ENCODE data around the gene CALCOCO2. TPM values are rescaled to one million over a fixed set of nuclear protein-coding genes. Genes with fewer than 3 reads are reported as not detected.

CALCOCO2 gene
- total and polyA plus RNA-seq, 2 of the 13 experiments (the other 11 are each of a cell fraction or from before 2014, with no cell fraction given), result 72.9 to 111 TPM

DNA sequence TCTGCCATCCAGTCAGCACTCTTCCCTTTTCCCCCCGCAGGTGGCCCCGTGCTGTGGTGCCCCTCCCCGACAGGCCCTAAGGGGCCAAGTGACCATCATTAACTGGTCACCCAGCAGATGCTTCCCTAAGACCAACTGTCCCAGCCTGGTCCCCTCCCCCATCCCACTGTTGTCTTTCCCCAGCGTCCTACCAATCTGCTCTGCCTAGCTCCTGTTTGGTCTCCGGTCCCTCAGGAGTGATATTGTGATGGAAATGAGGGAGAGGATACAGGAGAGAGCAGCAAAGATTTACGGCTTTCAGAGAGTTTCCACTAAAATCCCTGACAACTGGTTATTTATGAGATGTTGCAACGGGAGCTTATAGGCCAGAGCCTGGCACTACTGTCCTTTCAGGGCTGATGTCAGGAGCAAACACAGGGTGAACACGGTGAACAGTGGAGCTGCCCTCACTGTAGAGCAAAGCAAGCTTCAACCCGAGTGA is 12.4 kb upstream of the CALCOCO2 start (continued):
- TF ChIP-seq AHDC1 (CRISPR knock-in tag; IDR thresholded peaks at IDR 0.05; ENCODE audit: borderline replicate concordance) (no peak), SPEN (CRISPR knock-in tag; IDR thresholded peaks at IDR 0.05; ENCODE audit: low read depth) (0 out of 2 replicates have a peak, but pooled peaks have one; percentile 27), ESRRA (CRISPR knock-in tag; IDR thresholded peaks at IDR 0.05; ENCODE audit: low read depth) (no peak), KDM5B (CRISPR knock-in tag; IDR thresholded peaks at IDR 0.05; ENCODE audit: borderline replicate concordance) (no peak), NFRKB (IDR thresholded peaks at IDR 0.05) (no peak), ZNF446 (CRISPR knock-in tag; IDR thresholded peaks at IDR 0.05) (no peak), THRA (CRISPR knock-in tag; IDR thresholded peaks at IDR 0.05; ENCODE audit: borderline replicate concordance) (no peak), ZNF567 (CRISPR knock-in tag; IDR thresholded peaks at IDR 0.05; ENCODE audit: borderline replicate concordance) (no peak), ZBTB7B (CRISPR knock-in tag; IDR thresholded peaks at IDR 0.05) (no peak; the same call in 1 of the 2 replicates)
- TF ChIP-seq, protein P1, sequence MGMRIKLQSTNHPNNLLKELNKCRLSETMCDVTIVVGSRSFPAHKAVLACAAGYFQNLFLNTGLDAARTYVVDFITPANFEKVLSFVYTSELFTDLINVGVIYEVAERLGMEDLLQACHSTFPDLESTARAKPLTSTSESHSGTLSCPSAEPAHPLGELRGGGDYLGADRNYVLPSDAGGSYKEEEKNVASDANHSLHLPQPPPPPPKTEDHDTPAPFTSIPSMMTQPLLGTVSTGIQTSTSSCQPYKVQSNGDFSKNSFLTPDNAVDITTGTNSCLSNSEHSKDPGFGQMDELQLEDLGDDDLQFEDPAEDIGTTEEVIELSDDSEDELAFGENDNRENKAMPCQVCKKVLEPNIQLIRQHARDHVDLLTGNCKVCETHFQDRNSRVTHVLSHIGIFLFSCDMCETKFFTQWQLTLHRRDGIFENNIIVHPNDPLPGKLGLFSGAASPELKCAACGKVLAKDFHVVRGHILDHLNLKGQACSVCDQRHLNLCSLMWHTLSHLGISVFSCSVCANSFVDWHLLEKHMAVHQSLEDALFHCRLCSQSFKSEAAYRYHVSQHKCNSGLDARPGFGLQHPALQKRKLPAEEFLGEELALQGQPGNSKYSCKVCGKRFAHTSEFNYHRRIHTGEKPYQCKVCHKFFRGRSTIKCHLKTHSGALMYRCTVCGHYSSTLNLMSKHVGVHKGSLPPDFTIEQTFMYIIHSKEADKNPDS (CRISPR knock-in tag; IDR thresholded peaks at IDR 0.05), result no peak
